CD4-positive, alpha-beta T cell treated with Interleukin-4 for 4 hours (primary cell): ENCODE data around the gene ZNF587.
"Not testable (repeated sequence)": the region's sequence is repeated elsewhere in the genome, so short reads cannot be mapped to it uniquely, and the experiment has no call there.

ENCODE experiments used
- DNase-seq: peaks from one replicate; pipeline ENCODE4 v3.0.0-alpha.2; 2020

Gene ZNF587

GRCh38 chr19:57888107-57888559 is 38.5 kb downstream of the ZNF587 start:
- no peak for DNase-seq

- peak; percentile 86 for DNase-seq
These were observed 39.0 kb downstream of the ZNF587 start, which contains the start of gene ZNF814 for GRCh38 chr19:57888560-57889231. Gene ZNF814, minus strand, starts transcription at chr19:57889037. Its CDS starts 235 bp downstream, at chr19:57888802.

- DNase-seq: not testable (repeated sequence)
These were observed 41.0 kb downstream of the ZNF587 start for GRCh38 chr19:57890706-57891105.

GRCh38 chr19:57900311-57900710 is 50.7 kb downstream of the ZNF587 start:
- no peak for DNase-seq

- no peak for DNase-seq
These were observed 54.0 kb downstream of the ZNF587 start for GRCh38 chr19:57903618-57904184.

GRCh38 chr19:57905258-57905657 is 55.6 kb downstream of the ZNF587 start:
- DNase-seq: no peak

- no peak for DNase-seq
These were observed 57.7 kb downstream of the ZNF587 start for GRCh38 chr19:57907394-57907793.

GRCh38 chr19:57914531-57914930 is 64.9 kb downstream of the ZNF587 start:
- no peak for DNase-seq
